ENCODE measurements around the gene SPRR5. TPM values are rescaled to one million over a fixed set of nuclear protein-coding genes. Genes with fewer than 3 reads are reported as not detected.

The SPRR5 gene
- total RNA-seq, 1 experiment from 2014 or later, result not detected

DNA sequence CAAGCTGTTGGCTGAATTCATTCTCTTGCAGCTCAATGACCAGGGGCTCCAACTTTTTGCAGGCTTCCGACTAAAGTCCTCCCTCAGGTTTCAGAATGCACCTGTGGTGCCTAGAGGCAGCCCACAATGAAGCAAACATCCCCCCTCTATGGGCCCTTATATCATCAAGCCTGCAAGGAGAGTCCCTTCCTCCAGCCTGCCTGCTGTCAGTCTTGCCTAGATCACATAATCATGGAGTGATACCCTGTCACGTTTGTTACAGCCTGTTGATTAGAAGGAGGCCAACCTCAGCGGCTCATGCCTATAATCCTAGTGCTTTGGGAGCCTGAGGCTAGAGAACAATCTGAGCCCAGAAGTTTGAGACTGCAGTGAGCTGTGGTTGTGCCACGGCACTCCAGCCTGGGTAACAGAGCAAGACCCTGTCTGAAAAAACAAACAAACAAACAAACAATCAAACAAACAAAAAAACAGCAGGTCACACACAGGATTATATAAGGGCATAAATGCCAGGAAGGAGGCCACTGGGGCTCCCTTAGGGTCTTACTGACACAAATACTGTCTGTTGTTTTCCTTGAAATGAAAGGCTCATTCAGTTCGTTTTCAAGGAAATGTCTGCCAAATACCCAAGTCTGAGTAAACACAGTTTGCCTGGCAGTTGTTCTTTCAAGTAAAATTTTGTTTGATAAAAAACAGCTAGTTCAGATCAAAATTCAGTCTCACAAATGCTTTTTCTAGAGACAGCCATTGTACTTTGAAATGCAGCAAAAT lies 49.8 kb downstream of the SPRR5 start:
- ChIA-PET POLR2A (interaction anchor here (0.6 kb wide), 1 partner anchor 46 kb away, joined by 3 read pairs; no protein-coding TSS in a partner anchor), CTCF (no interaction called here)
- no peaks in the 10 kb centered on the region for H3K36me3 ChIP-seq (ENCODE audit: control insufficient read depth, insufficient read depth, low read length)
- no peaks in the 10 kb centered on the region for H3K9me3 ChIP-seq
- Mint-ChIP-seq H3K4me3 (ENCODE audit: unreplicated experiment) (no peak overlapping the region), H3K27me3 (ENCODE audit: insufficient read depth, unreplicated experiment) (no peaks in the 10 kb centered on the region), H3K27ac (ENCODE audit: unreplicated experiment) (no peak overlapping the region), H3K9me3 (ENCODE audit: unreplicated experiment) (peaks cover 19% of the 10 kb centered on the region), H3K4me1 (ENCODE audit: low read depth, unreplicated experiment) (peaks cover 7% of the 10 kb centered on the region), H3K36me3 (ENCODE audit: insufficient read depth, unreplicated experiment) (no peaks in the 10 kb centered on the region)
- TF ChIP-seq, protein P1, sequence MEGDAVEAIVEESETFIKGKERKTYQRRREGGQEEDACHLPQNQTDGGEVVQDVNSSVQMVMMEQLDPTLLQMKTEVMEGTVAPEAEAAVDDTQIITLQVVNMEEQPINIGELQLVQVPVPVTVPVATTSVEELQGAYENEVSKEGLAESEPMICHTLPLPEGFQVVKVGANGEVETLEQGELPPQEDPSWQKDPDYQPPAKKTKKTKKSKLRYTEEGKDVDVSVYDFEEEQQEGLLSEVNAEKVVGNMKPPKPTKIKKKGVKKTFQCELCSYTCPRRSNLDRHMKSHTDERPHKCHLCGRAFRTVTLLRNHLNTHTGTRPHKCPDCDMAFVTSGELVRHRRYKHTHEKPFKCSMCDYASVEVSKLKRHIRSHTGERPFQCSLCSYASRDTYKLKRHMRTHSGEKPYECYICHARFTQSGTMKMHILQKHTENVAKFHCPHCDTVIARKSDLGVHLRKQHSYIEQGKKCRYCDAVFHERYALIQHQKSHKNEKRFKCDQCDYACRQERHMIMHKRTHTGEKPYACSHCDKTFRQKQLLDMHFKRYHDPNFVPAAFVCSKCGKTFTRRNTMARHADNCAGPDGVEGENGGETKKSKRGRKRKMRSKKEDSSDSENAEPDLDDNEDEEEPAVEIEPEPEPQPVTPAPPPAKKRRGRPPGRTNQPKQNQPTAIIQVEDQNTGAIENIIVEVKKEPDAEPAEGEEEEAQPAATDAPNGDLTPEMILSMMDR (IDR thresholded peaks at IDR 0.05; ENCODE audit: insufficient read depth in 1 of 2, low read depth in 1 of 2, low read length in 1 of 2, severe bottlenecking in 1 of 2, unreplicated experiment in 1 of 2), result no peak
- no peak overlapping the region for H3K4me3 ChIP-seq (ENCODE audit: low read depth, low read length)
- H3K27me3 ChIP-seq (replicated peaks; ENCODE audit: control insufficient read depth, insufficient read depth, low read length), result no peaks in the 10 kb centered on the region; the same call in 1 of the 2 replicates
- peaks cover 8% of the 10 kb centered on the region for H3K4me1 ChIP-seq
- DNase-seq, result no peak
- intact Hi-C loops (cut with micrococcal nuclease; ENCODE audit: unreplicated experiment), result no loop called here
- BruUV-seq (replicated peaks), result no TSS peak

DNA sequence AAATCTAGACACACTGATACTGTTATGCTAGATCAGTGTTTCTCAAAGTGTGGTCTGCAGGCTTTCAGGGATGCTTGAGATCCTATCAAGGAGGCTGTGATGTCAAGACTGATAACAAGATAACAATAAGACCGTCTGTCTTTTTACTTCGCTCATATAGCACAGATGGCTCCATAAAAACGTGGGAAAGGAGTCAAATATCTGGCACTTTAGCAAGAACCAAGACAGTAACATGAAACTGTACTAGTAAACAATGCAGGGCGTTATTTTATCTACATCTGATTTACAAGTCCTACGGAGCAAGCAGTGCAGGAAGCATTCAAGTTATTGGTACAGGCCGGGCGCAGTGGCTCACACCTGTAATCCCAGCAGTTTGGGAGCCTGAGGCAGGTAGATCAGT lies 50.9 kb downstream of the SPRR5 start:
- no peaks in the 10 kb centered on the region for H3K36me3 ChIP-seq (ENCODE audit: control insufficient read depth, insufficient read depth, low read length)
- intact Hi-C loops (cut with micrococcal nuclease; ENCODE audit: unreplicated experiment), result no loop called here
- CTCF ChIA-PET, result no interaction called here
- H3K9me3 ChIP-seq, result no peaks in the 10 kb centered on the region
- H3K4me3 Mint-ChIP-seq (ENCODE audit: unreplicated experiment), result no peak overlapping the region
- peaks cover 12% of the 10 kb centered on the region for H3K4me1 Mint-ChIP-seq (ENCODE audit: low read depth, unreplicated experiment)
- no peaks in the 10 kb centered on the region for H3K36me3 Mint-ChIP-seq (ENCODE audit: insufficient read depth, unreplicated experiment)
- TF ChIP-seq, protein P1 (IDR thresholded peaks at IDR 0.05; ENCODE audit: insufficient read depth in 1 of 2, low read depth in 1 of 2, low read length in 1 of 2, severe bottlenecking in 1 of 2, unreplicated experiment in 1 of 2), result no peak
- no TSS peak for BruUV-seq (replicated peaks)
- H3K27me3 Mint-ChIP-seq (ENCODE audit: insufficient read depth, unreplicated experiment), result no peaks in the 10 kb centered on the region
- no peak overlapping the region for H3K4me3 ChIP-seq (ENCODE audit: low read depth, low read length)
- H3K9me3 Mint-ChIP-seq (ENCODE audit: unreplicated experiment), result peaks cover 19% of the 10 kb centered on the region
- POLR2A ChIA-PET, result no interaction called here
- DNase-seq, result no peak
- H3K27me3 ChIP-seq (replicated peaks; ENCODE audit: control insufficient read depth, insufficient read depth, low read length), result no peaks in the 10 kb centered on the region; the same call in 1 of the 2 replicates
- peaks cover 15% of the 10 kb centered on the region for H3K4me1 ChIP-seq
- no peak overlapping the region for H3K27ac Mint-ChIP-seq (ENCODE audit: unreplicated experiment)

DNA sequence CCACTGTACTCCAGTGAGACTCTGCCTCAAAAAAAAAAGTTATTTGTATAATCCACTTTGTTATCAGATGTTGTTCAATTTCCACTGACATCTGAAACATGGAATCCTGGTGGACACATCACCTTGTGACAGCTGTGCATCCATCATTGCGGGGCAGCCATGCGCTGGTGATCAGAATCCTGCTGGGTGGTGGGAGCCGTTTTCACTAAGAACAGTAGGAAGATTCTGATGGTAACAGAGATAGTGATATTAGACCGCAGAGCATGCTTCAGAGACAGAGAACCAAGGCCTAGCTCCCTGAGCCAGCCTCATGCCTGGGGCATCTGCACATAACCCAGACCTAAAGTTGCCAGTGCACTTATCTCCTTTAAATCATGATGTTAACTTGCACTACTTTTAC lies 51.5 kb downstream of the SPRR5 start:
- DNase-seq, result no peak
- Histone ChIP-seq H3K9me3 (no peaks in the 10 kb centered on the region), H3K4me1 (peaks cover 15% of the 10 kb centered on the region), H3K36me3 (ENCODE audit: control insufficient read depth, insufficient read depth, low read length) (no peaks in the 10 kb centered on the region), H3K27me3 (replicated peaks; ENCODE audit: control insufficient read depth, insufficient read depth, low read length) (no peaks in the 10 kb centered on the region; the same call in 1 of the 2 replicates), H3K4me3 (ENCODE audit: low read depth, low read length) (no peak overlapping the region)
- Mint-ChIP-seq H3K27me3 (ENCODE audit: insufficient read depth, unreplicated experiment) (no peaks in the 10 kb centered on the region), H3K4me3 (ENCODE audit: unreplicated experiment) (no peak overlapping the region), H3K36me3 (ENCODE audit: insufficient read depth, unreplicated experiment) (no peaks in the 10 kb centered on the region), H3K4me1 (ENCODE audit: low read depth, unreplicated experiment) (peaks cover 12% of the 10 kb centered on the region), H3K9me3 (ENCODE audit: unreplicated experiment) (peaks cover 21% of the 10 kb centered on the region), H3K27ac (ENCODE audit: unreplicated experiment) (no peak overlapping the region)
- intact Hi-C loops (cut with micrococcal nuclease; ENCODE audit: unreplicated experiment), result no loop called here
- CTCF ChIA-PET, result no interaction called here
- POLR2A ChIA-PET, result no interaction called here
- no TSS peak for BruUV-seq (replicated peaks)
- TF ChIP-seq, protein P1 (IDR thresholded peaks at IDR 0.05; ENCODE audit: insufficient read depth in 1 of 2, low read depth in 1 of 2, low read length in 1 of 2, severe bottlenecking in 1 of 2, unreplicated experiment in 1 of 2), result no peak

Other genes starting within 250 kb of the SPRR5 start
- not detected in 2 replicates for gene LCE2A, start 248.9 kb upstream of the SPRR5 start, total RNA-seq (2022)
- not detected in 2 replicates for gene LCE4A, start 239.0 kb upstream of the SPRR5 start, total RNA-seq (2022)
- not detected in 2 replicates for gene KPRP, start 189.2 kb upstream of the SPRR5 start, total RNA-seq (2022)
- gene LCE1F, start 172.1 kb upstream of the SPRR5 start, total RNA-seq (2022), result not detected in 2 replicates
- gene LCE1E, start 160.9 kb upstream of the SPRR5 start, total RNA-seq (2022), result not detected in 2 replicates
- not detected in 2 replicates for gene LCE1D, start 150.5 kb upstream of the SPRR5 start, total RNA-seq (2022)
- gene LCE1C, start 140.6 kb upstream of the SPRR5 start, total RNA-seq (2022), result not detected in 2 replicates
- gene LCE1B, start 135.2 kb upstream of the SPRR5 start, total RNA-seq (2022), result not detected in 2 replicates
- not detected in 2 replicates for gene LCE1A, start 119.7 kb upstream of the SPRR5 start, total RNA-seq (2022)
- not detected in 2 replicates for gene LCE6A, start 104.3 kb upstream of the SPRR5 start, total RNA-seq (2022)
- not detected in 2 replicates for gene LCE7A, start 87.2 kb upstream of the SPRR5 start, total RNA-seq (2022)
- gene SMCP, start 68.9 kb upstream of the SPRR5 start, total RNA-seq (2022), result not detected in 2 replicates
- not detected in 2 replicates for gene IVL, start 38.7 kb upstream of the SPRR5 start, total RNA-seq (2022)
- not detected in 2 replicates for gene SPRR4, start 23.4 kb downstream of the SPRR5 start, total RNA-seq (2022)
- gene SPRR1A, start 36.9 kb downstream of the SPRR5 start, total RNA-seq (2022), result not detected in 2 replicates
- 0.70 and 1.0 TPM in 2 replicates for gene SPRR3, start 54.5 kb downstream of the SPRR5 start, total RNA-seq (2022)
- not detected in 2 replicates for gene SPRR1B, start 84.0 kb downstream of the SPRR5 start, total RNA-seq (2022)
- not detected in 2 replicates for gene SPRR2D, start 93.9 kb downstream of the SPRR5 start, total RNA-seq (2022)
- gene SPRR2A, start 110.3 kb downstream of the SPRR5 start, total RNA-seq (2022), result not detected in 2 replicates
- gene SPRR2B, start 124.4 kb downstream of the SPRR5 start, total RNA-seq (2022), result not detected in 2 replicates
- gene SPRR2E, start 147.3 kb downstream of the SPRR5 start, total RNA-seq (2022), result not detected in 2 replicates
- not detected in 2 replicates for gene SPRR2F, start 166.3 kb downstream of the SPRR5 start, total RNA-seq (2022)
- gene SPRR2G, start 203.7 kb downstream of the SPRR5 start, total RNA-seq (2022), result not detected in 2 replicates

All from Caco-2 (cell line).